Stimulated activated CD4-positive, alpha-beta T cell treated with anti-CD3 and anti-CD28 coated beads, Interleukin-1b, Interleukin-23, amount 100 ng/mL, for 4 hours (primary cell): ENCODE results near the gene MPRIP.
"Not testable (repeated sequence)": the region's sequence is repeated elsewhere in the genome, so short reads cannot be mapped to it uniquely, and the experiment has no call there.

Experiments
- DNase-seq, 2 donors: peaks; one replicate each; pipeline ENCODE4 v3.0.0-alpha.2; 2020; ENCODE audit warnings: low read depth in 2 of 2

Gene MPRIP

GRCh38 chr17:17127730-17128291, 85.6 kb downstream of the MPRIP start:
- DNase-seq: no peak

GRCh38 chr17:17128476-17129075, 86.3 kb downstream of the MPRIP start:
- no peak for DNase-seq

DNA sequence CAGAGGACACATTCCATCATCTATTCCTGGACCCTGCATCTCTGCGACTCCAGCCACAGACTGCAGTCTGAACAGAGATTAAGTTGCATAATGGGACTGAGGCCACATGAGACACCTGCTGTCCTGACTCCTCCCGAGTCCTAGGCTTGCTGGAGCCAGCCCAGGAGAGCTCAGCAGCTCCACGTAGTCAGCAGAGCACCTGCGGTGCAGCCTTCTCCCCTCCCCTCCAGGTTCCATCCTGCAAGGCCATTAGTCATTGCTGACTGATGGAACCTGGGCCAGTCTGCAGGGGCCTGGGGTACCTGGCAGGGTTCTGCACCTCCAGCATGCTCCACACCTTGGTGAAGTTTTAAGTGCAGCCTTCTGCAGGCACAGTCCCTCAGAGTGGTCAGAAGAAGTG, 87.2 kb downstream of the MPRIP start:
- no peak for DNase-seq

DNA sequence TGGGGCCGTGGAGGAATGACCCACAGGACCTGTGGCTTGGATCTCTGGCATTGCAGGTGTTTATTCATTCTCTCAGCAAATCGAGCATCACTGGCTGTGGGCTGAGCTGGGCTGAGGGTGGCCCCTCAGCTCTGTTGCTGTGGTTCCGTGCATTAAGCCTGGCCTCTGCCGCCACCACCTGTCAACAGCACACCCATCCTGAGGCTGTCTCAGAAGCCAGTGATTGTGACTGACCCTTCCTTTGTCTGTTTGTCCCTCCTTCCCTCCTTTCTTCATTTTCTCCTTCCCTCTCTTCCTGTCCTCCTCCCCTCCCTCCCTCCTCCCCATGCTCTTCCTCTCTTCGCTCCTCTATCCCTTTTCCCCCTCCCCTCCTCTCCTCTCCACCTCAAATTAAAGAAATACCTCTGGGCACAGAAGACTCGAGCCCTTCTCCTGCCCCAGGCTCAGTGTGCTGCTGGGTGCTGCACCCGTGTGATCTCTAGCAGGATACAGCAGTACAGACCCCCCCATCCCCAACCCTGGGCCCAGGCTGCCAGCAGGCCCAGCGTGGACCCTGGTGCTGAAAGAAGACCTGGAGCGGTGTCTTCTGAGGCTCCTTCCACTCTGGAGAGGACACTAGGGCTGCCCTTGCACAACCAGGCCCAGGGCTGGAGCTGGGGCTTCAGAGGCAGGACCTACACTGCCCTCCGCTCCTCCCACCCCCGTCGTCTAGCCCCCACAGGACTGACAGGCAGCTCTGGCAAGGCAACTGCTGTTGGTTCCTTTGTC, 88.0 kb downstream of the MPRIP start:
- no peak for DNase-seq

DNA sequence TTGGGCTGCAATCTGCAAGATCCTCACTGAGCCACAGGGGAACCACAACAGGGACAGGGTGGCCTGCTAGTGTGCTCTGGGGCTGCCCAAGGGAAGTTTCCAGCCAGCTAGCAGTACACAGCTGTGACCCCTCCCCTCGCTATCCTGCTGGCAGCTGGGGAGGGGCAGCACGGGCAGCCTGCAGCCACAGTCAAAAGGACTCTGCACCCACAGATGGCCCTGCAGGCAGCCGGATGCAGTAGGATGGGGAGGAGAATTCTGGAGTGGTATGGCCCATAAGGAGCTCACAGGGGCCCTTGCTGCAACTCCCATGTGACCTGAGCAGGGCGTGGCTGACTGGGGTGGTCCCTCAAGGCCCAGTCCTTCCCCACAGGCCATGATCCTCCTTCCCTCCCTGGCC, 89.6 kb downstream of the MPRIP start:
- no peak for DNase-seq

DNA sequence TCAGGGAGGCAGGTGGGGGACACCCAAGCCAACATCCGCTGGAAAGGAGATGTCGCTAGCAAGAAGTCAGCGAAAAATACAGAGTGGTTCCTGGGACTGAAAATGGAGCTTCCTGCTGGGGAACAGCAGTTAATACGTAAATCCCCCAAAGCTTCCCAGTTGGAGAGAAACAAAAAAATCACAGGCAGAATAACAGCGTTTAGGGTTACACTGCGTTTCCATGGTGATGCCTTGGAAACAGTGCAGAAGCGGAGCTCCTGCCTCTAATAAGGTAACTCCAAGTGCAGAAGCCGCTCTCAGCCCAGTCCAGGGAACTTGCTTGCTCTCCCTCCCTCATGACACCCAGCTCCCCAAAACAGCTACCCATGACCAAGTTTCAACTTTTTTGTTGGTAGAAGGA, 90.5 kb downstream of the MPRIP start:
- DNase-seq: no peak

GRCh38 chr17:17134051-17134956, 92.0 kb downstream of the MPRIP start:
- no peak for DNase-seq

- no peak for DNase-seq
These were observed 92.7 kb downstream of the MPRIP start for GRCh38 chr17:17134957-17135333.

DNA sequence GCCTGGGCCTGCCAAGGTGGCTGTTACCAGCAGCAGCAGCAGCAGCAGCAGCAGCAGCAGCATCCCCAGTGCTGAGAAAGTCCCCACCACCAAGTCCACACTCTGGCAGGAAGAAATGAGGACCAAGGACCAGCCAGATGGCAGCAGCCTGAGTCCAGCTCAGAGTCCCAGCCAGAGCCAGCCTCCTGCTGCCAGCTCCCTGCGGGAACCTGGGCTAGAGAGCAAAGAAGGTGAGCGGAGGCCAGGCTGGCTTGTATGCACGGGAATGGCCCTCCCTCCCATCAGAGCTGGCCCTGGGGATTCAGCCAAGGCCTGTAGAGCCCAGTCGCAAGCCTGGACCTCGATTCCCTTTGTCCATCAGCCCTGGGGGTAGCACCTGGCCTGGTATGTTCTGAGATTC, 94.0 kb downstream of the MPRIP start:
- DNase-seq: not testable (repeated sequence)

- DNase-seq: no peak
These were observed 95.7 kb downstream of the MPRIP start for GRCh38 chr17:17137731-17138585.

GRCh38 chr17:17139972-17140589, 97.8 kb downstream of the MPRIP start:
- DNase-seq: no peak

- no peak for DNase-seq
These were observed 98.3 kb downstream of the MPRIP start for GRCh38 chr17:17140590-17140980.

DNA sequence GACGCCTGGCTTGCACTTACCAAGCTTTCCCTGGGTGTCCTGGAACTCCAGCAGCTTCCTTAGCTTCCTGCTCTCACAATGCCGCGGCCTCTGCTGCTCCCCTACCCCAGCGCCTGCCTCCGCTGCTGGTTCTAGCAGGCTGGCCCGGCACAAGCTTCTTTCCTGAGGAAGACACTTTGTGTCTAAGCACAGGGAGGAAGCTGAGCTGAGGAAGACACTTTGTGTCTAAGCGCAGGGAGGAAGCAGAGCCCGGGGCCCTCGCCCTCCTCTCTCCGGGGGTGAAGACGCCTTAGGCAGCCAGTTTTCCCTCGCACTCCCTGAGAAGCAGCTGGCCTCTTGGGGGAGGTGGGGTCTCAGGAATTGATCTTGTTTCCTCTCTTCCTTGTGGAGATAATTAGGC, 99.0 kb downstream of the MPRIP start:
- no peak for DNase-seq

DNA sequence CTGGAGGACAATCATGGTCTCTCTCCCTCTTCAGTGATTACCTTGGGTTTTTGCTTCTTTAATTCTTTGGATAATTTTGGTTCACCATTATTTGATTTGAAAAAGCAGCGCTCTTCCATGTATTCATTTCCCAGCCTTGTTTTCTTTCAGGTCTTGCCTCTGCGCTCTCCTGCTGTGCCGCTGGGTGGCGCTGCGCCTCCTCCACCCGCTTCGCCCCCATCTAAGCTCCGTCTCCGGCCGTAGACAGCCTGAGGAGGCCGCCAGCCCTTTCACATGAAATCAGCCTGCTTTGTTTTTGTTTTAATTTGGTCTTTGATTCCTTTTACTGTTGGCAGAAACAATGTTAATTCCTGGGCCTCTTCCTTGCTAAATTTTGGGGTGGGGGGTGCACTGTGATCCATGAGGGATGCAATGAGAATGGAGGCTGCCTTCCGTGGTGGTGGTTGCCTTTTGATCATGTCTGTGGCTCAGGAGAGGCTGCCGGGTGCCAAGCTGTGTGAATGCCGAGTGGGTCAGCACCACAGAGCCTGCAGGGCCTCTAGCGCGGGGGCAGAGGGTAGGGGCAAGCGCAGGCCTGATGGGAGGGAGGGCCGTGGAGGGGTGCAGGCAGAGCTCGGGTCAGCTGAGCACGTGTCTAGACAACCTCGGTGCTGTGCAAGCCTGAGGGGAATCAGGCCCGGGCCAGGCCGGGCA, 99.7 kb downstream of the MPRIP start:
- peak; percentile 28 to 37 for DNase-seq

DNA sequence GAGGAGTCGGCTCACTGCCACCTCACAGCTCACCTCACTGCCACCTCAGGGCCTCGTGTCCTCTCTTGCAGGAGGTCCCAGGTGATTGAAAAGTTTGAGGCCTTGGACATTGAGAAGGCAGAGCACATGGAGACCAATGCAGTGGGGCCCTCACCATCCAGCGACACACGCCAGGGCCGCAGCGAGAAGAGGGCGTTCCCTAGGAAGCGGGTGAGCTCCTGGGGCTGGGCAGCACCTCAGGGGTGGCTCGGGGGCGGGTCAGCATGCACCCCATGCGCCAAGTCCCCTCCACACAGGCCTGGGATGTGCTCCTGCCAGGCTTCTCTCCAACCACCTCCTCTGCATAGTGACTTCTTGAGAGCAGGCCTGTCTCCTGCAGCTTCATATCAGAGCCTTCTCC, 100.3 kb downstream of the MPRIP start:
- DNase-seq: no peak

- DNase-seq: no peak
These were observed 101.2 kb downstream of the MPRIP start for GRCh38 chr17:17143501-17143900.

DNA sequence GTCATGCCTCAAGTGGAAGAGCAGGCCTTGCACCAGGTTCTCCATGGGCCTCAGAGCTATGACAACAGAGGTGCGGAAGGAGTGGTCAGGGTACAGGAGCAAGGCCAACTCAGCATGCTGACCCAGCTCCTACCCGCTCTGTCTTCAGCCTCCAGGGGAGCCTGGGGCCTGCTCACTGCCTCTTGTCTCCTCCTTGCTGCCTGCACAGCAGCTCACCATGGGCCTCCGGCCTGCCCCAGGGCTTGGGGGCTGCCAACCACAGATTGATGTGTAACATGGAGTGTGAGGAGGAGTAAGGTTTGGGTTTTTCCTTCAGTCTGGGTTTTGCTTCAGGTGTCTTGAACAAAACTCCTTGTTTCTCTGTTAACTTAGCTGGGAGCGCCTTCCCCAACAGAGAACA, 101.8 kb downstream of the MPRIP start:
- no peak for DNase-seq

DNA sequence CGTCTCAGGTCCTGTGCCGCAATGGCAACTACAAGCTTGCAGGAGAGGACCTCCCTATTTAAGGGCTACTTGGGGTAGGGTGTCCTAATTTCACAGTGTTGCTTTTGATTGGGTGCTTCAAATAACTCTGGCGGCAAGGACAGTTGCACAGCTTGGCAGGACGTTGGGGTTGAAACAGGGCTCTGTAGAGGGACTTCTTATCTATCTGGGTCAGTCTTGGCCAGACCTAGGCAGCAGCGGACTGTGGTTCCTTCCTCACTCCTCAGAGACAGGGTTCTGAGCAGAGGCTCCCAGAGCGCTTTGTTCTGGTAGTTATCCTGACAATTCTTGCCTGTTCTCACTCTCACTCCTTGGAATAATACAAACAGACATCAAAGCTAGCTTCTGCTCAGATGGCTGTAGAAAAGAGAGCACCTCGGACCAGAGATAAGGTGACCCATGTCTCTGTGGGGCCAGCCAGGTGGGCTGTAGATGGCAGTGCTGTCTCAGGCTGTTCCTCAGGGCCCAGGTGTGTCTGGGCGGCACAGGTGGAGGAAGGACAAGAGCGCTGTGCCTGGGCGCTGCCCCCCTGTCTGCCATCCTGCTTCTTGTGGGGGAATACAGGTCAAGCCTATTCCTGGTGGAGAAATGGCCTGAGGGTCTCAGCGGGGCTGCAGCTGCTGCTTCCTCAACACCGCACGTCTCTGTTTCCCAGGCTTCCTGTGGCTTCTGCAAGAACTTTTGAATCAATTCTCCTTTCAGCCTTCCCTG, 102.8 kb downstream of the MPRIP start:
- no peak for DNase-seq

DNA sequence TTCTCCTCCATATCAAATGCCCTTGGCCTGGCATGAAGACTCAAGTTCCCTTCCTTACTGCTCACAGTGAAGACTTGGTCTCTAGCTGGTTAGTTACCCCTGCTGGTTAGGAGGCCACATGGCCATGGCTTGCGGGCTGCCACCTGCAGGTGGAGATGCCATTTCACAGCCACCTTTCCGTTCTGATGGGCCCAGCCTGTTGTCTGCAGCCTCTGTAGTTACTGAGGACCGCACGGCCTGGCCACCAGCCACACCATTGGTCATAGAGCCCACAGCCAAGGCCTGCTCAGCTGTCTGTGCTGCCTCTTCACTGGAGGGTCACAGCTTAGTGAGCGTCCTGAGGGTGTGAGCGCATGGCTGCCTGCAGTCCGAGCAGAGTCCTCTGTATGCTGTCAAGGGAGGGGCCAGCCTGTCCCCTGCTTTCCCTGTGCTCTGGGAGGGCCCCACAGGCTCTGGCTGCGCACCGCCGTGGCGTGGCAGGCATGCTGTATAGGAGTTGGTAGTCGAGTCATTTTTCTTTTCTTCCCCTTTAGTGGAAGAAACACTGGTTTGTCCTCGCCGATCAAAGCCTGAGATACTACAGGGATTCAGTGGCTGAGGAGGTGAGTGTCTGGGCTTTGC, 104.6 kb downstream of the MPRIP start:
- peak in 1 of 2 donors; percentile 25 for DNase-seq
